HCT116 (cell line): Measurements from ENCODE around the gene SCARB1. TPM values are rescaled to one million over a fixed set of nuclear protein-coding genes. Genes with fewer than 3 reads are reported as not detected.

Source experiments
- ATAC-seq: fragments of 200-7000 bp; cut with Tn5 transposase; 2 replicates; pipeline ENCODE4 v1.9.1; 2020; ENCODE audit warnings: mild to moderate bottlenecking, moderate library complexity
- BruUV-seq: library from RNA; stranded (reverse); fragments of 400-500 nt; replicated peaks from 2 replicates; lab custom pipeline; 2021; lab: Mats Ljungman, UMichigan
- CTCF ChIA-PET: fragments of 300-600 bp; sonication (Branson Sonifier 250); formaldehyde crosslinking; loops from one replicate; lab custom pipeline; 2021; ENCODE audit warnings: antibody characterized with exemption; lab: Charles Lee
- POLR2A ChIA-PET: fragments of 300-600, 350-600 bp; sonication (Branson Sonifier 250); formaldehyde crosslinking; loops from one replicate; lab custom pipeline; 2021; ENCODE audit warnings: antibody characterized with exemption; lab: Charles Lee
- RAD21 ChIA-PET, 2 experiments: fragments of 300-600 bp; sonication (Branson Sonifier 250); formaldehyde crosslinking; loops; one replicate each; lab custom pipeline; 2023; ENCODE audit warnings: low total read pairs in 2 of 2; ENCODE audit not compliant: uncharacterized antibody in 2 of 2, unreplicated experiment in 2 of 2, low non-redundant PET in 1 of 2; lab: Charles Lee
- DNase-seq: peaks from one replicate; pipeline ENCODE4 v3.0.0-alpha.2; 2010; ENCODE audit warnings: low read depth, low spot score
- H2AFZ ChIP-seq: fragments of 200-600 bp; shearing (Covaris generic), sonication (generic); 2 replicates; pipeline ENCODE4 v1.6.1; 2017; ENCODE audit warnings: low read depth, mixed run types, mixed read lengths, antibody characterized with exemption, low read length; ENCODE audit not compliant: poor library complexity, severe bottlenecking
- H3K27ac ChIP-seq: 2 replicates; pipeline ENCODE4 v1.5.1; 2012; ENCODE audit warnings: low read depth, low read length
- H3K27me3 ChIP-seq: fragments of 200-600 bp; sonication (generic); 2 replicates; pipeline ENCODE4 v1.6.1; 2016; ENCODE audit warnings: mixed run types, low read length, mixed read lengths; ENCODE audit not compliant: insufficient read depth
- H3K36me3 ChIP-seq, 2 experiments: fragments of 200-500 bp in 1 of 2; fragments of 200-600 bp in 1 of 2; sonication (Bioruptor generic) in 1 of 2; sonication (generic) in 1 of 2; 2 replicates each; pipeline versions ENCODE4 v1.5.1 to v1.6.1; 2014 to 2016; ENCODE audit warnings: low read length in 2 of 2, inconsistent platforms in 1 of 2, mixed read lengths in 1 of 2, mixed run types in 1 of 2; ENCODE audit not compliant: insufficient read depth in 2 of 2, control insufficient read depth in 1 of 2
- H3K4me1 ChIP-seq, 2 experiments: fragments of 200-600 bp in 1 of 2; sonication (generic) in 1 of 2; 2 replicates each; pipeline versions ENCODE4 v1.5.1 to v1.6.1; 2012 to 2017; ENCODE audit warnings: low read length in 2 of 2, inconsistent platforms in 1 of 2, mild to moderate bottlenecking in 1 of 2, mixed read lengths in 1 of 2, mixed run types in 1 of 2, moderate library complexity in 1 of 2; ENCODE audit not compliant: insufficient read depth in 2 of 2, control insufficient read depth in 1 of 2
- H3K4me2 ChIP-seq: fragments of 200-600 bp; sonication (generic); 2 replicates; pipeline ENCODE4 v1.6.1; 2017; ENCODE audit warnings: mixed run types, low read length, mixed read lengths
- H3K4me3 ChIP-seq, 2 experiments: fragments of 200-600 bp in 1 of 2; sonication (generic) in 1 of 2; replicated peaks in 1 of 2; 2 replicates each; pipeline ENCODE4 v1.5.1; 2011 to 2016; ENCODE audit warnings: low read length in 2 of 2, control low read depth in 1 of 2, low read depth in 1 of 2, mild to moderate bottlenecking in 1 of 2, mixed read lengths in 1 of 2, mixed run types in 1 of 2
- H3K79me2 ChIP-seq: fragments of 200-600 bp; sonication (generic); 2 replicates; pipeline ENCODE4 v1.6.1; 2017; ENCODE audit warnings: mild to moderate bottlenecking, mixed run types, low read length, moderate library complexity, mixed read lengths; ENCODE audit not compliant: insufficient read depth
- H3K9ac ChIP-seq: fragments of 200-600 bp; sonication (generic); 2 replicates; pipeline ENCODE4 v1.6.1; 2016; ENCODE audit warnings: low read length, mixed read lengths
- H3K9me2 ChIP-seq: fragments of 200-600 bp; sonication (generic), shearing (Covaris generic); 2 replicates; pipeline ENCODE4 v1.6.1; 2017; ENCODE audit warnings: mixed run types, mild to moderate bottlenecking, moderate library complexity; ENCODE audit not compliant: insufficient read depth
- H3K9me3 ChIP-seq, 2 experiments: fragments of 200-500 bp in 1 of 2; fragments of 200-600 bp in 1 of 2; sonication (Bioruptor generic) in 1 of 2; sonication (generic) in 1 of 2; 2 replicates each; pipeline ENCODE4 v1.6.1; 2014 to 2017; ENCODE audit warnings: low read length in 2 of 2, mixed read lengths in 2 of 2, inconsistent platforms in 1 of 2, low read depth in 1 of 2, mild to moderate bottlenecking in 1 of 2, mixed run types in 1 of 2, moderate library complexity in 1 of 2; ENCODE audit not compliant: control insufficient read depth in 1 of 2, insufficient read depth in 1 of 2
- H4K20me1 ChIP-seq: fragments of 200-600 bp; sonication (generic), shearing (Covaris generic); 2 replicates; pipeline ENCODE4 v1.6.1; 2017; ENCODE audit warnings: mixed run types, mild to moderate bottlenecking, moderate library complexity; ENCODE audit not compliant: insufficient read depth
- JUND ChIP-seq: IDR thresholded peaks from 2 replicates; pipeline ENCODE4 v1.6.1; 2012
- POLR2AphosphoS5 ChIP-seq: IDR thresholded peaks from 2 replicates; pipeline ENCODE4 v1.6.1; 2011; ENCODE audit warnings: mild to moderate bottlenecking, low read depth, low read length, moderate library complexity
- SIN3A ChIP-seq: IDR thresholded peaks from 2 replicates; pipeline ENCODE4 v1.6.1; 2012; ENCODE audit warnings: low read depth
- TCF7L2 ChIP-seq: IDR thresholded peaks from 2 replicates; pipeline ENCODE4 v1.7.0; 2011; ENCODE audit warnings: borderline replicate concordance, inconsistent platforms; ENCODE audit not compliant: insufficient read depth, insufficient read length; ENCODE audit errors: extremely low read depth
- YY1 ChIP-seq: IDR thresholded peaks from 2 replicates; pipeline ENCODE4 v1.6.1; 2011; ENCODE audit warnings: low read length, low read depth, moderate library complexity, mild to moderate bottlenecking; ENCODE audit not compliant: insufficient replicate concordance; ENCODE audit errors: extremely low read depth
- ZNF274 ChIP-seq: fragments of 200-500 bp; sonication (Bioruptor generic); IDR thresholded peaks from 2 replicates; pipeline ENCODE4 v1.6.1; 2014; ENCODE audit warnings: mild to moderate bottlenecking, low read depth, low read length, inconsistent platforms
- intact Hi-C: fragments of 100-400 bp; cut with micrococcal nuclease; formaldehyde crosslinking; loops from 2 replicates; pipeline ENCODE4 v1.10.0; 2022
- total RNA-seq: library from RNA; stranded (reverse); gene quantifications from one replicate; pipeline ENCODE4 v1.2.1, GENCODE V29; 2021; ENCODE audit not compliant: unreplicated experiment
- TF ChIP-seq, protein P1 (sequence below): IDR thresholded peaks from 2 replicates; pipeline ENCODE4 v1.6.1; 2012; ENCODE audit warnings: low read depth

Gene SCARB1
- total RNA-seq, 1 experiment from 2014 or later, result 95.5 TPM

DNA sequence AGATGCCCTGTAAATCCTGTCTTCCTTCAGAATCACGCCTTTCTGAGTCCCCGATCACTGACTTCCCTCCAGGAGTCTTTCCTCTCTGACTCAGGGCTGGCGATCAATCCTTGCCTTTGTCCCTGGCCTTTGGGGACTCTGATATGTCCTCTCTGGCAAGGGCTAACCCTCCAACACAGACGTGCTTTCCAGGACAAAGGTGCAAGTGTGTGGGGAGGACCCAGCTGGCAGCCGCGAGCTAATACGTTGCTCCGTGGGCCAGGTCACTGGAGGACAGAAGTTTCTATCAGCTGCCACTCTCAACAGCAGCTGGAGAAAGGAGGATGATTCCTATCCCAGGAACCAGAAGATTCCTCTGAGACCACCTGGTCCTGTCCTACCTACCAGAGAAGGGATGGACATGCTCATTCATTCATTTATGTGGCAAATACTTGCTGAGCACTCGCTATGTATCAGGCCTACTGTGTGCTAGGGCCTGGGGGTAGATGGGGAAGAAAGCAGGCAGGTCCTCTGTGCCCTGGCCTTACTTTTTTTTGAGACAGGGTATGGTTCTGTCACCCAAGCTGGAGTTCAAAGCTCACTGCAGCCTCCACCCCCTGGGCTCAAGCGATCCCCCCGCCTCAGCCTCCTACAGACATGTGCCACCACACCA is 8.5 kb upstream of the SCARB1 start:
- Histone ChIP-seq H3K27ac (no peak overlapping the region), H3K9me3 (no peaks in the 10 kb centered on the region), H3K4me1 (peaks cover 2 to 17% of the 10 kb centered on the region in 2 experiments; a peak in 2 of 4 replicates), H3K4me2 (no peak overlapping the region), H3K79me2 (no peaks in the 10 kb centered on the region), H3K36me3 (no peaks in the 10 kb centered on the region), H3K4me3 (no peak overlapping the region), H3K9ac (no peak overlapping the region), H2AFZ (no peak overlapping the region), H3K27me3 (no peaks in the 10 kb centered on the region), H3K9me2 (no peaks in the 10 kb centered on the region), H4K20me1 (no peaks in the 10 kb centered on the region)
- BruUV-seq, result no TSS peak
- POLR2A ChIA-PET, result no interaction called here
- TF ChIP-seq TCF7L2 (no peak), JUND (no peak), YY1 (no peak), ZNF274 (no peak), POLR2AphosphoS5 (no peak), SIN3A (no peak)
- TF ChIP-seq, protein P1, sequence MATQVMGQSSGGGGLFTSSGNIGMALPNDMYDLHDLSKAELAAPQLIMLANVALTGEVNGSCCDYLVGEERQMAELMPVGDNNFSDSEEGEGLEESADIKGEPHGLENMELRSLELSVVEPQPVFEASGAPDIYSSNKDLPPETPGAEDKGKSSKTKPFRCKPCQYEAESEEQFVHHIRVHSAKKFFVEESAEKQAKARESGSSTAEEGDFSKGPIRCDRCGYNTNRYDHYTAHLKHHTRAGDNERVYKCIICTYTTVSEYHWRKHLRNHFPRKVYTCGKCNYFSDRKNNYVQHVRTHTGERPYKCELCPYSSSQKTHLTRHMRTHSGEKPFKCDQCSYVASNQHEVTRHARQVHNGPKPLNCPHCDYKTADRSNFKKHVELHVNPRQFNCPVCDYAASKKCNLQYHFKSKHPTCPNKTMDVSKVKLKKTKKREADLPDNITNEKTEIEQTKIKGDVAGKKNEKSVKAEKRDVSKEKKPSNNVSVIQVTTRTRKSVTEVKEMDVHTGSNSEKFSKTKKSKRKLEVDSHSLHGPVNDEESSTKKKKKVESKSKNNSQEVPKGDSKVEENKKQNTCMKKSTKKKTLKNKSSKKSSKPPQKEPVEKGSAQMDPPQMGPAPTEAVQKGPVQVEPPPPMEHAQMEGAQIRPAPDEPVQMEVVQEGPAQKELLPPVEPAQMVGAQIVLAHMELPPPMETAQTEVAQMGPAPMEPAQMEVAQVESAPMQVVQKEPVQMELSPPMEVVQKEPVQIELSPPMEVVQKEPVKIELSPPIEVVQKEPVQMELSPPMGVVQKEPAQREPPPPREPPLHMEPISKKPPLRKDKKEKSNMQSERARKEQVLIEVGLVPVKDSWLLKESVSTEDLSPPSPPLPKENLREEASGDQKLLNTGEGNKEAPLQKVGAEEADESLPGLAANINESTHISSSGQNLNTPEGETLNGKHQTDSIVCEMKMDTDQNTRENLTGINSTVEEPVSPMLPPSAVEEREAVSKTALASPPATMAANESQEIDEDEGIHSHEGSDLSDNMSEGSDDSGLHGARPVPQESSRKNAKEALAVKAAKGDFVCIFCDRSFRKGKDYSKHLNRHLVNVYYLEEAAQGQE, result no peak
- intact Hi-C loops, result no loop called here
- CTCF ChIA-PET, result no interaction called here
- DNase-seq (no peak), ATAC-seq (no peak)
- RAD21 ChIA-PET, result no interaction called here
